Vagina (tissue), 2 donors: Measurements from ENCODE around the gene WWOX. TPM values are rescaled to one million over a fixed set of nuclear protein-coding genes. Genes with fewer than 3 reads are reported as not detected.

Source experiments
- DNase-seq, 2 donors: peaks; one replicate each; pipeline ENCODE4 v3.0.0-alpha.2; 2017; ENCODE audit errors: extremely low spot score in 2 of 2
- H3K27ac ChIP-seq: fragments of 200-600 bp; sonication (generic); one replicate; pipeline ENCODE4 v1.5.1; 2019
- H3K27me3 ChIP-seq: fragments of 200-600 bp; sonication (generic); one replicate; pipeline ENCODE4 v1.5.1; 2019
- H3K36me3 ChIP-seq, 2 donors: fragments of 200-600 bp; sonication (generic); one replicate each; pipeline ENCODE4 v1.5.1; 2017 to 2019
- H3K4me1 ChIP-seq: fragments of 200-600 bp; sonication (generic); one replicate; pipeline ENCODE4 v1.5.1; 2019
- H3K4me3 ChIP-seq, 2 donors: fragments of 200-600 bp; sonication (generic); 1 replicate in 1 of 2; 2 replicates in 1 of 2; pipeline ENCODE4 v1.5.1; 2016 to 2019
- H3K9me3 ChIP-seq: fragments of 200-600 bp; sonication (generic); one replicate; pipeline ENCODE4 v1.5.1; 2019
- CTCF ChIP-seq, 3 experiments: fragments of 450-650 bp in 2 of 3; fragments of 200-600 bp in 1 of 3; sonication (generic) in 1 of 3; IDR thresholded peaks; one replicate each; pipeline ENCODE4 v1.5.1; 2017 to 2019; ENCODE audit warnings: antibody characterized with exemption in 3 of 3, mild to moderate bottlenecking in 2 of 3, moderate library complexity in 2 of 3
- POLR2A ChIP-seq, 2 donors: fragments of 450-650 bp; IDR thresholded peaks; one replicate each; pipeline ENCODE4 v1.6.1; 2017; ENCODE audit warnings: antibody characterized with exemption in 2 of 2, mild to moderate bottlenecking in 2 of 2, moderate library complexity in 2 of 2
- POLR2AphosphoS5 ChIP-seq, 2 donors: sonication (generic); formaldehyde crosslinking; IDR thresholded peaks; one replicate each; pipeline ENCODE4 v1.9.0; 2017; ENCODE audit warnings: antibody characterized with exemption in 2 of 2, mild to moderate bottlenecking in 2 of 2, low read depth in 1 of 2; ENCODE audit not compliant: insufficient read depth in 1 of 2
- intact Hi-C: fragments of 100-400 bp; cut with DNase I; formaldehyde crosslinking; loops from one replicate; pipeline ENCODE4 v1.15.1; 2023
- total RNA-seq: library from RNA; depleted of rRNA; stranded (reverse); fragments of >200 nt; gene quantifications from one replicate; pipeline ENCODE4 v1.2.3, GENCODE V29; 2016

Gene WWOX
- total RNA-seq, 1 donor from 2014 or later = 33.1 TPM

GRCh38 chr16:79137426-79137939, 1038.0 kb downstream of the WWOX start:
- TF ChIP-seq POLR2AphosphoS5 (IDR thresholded peaks at IDR 0.05; ENCODE audit: insufficient read depth in 1 of 2, low read depth in 1 of 2) (no peak), POLR2A (IDR thresholded peaks at IDR 0.05) (no peak), CTCF (IDR thresholded peaks at IDR 0.05) (no peak)
- Histone ChIP-seq H3K4me1 (no peaks in the 10 kb centered on the region), H3K9me3 (no peaks in the 10 kb centered on the region), H3K4me3 (no peak overlapping the region), H3K27me3 (no peaks in the 10 kb centered on the region), H3K27ac (no peak overlapping the region), H3K36me3 (no peaks in the 10 kb centered on the region)
- DNase-seq = no peak
- intact Hi-C loops = no loop called here

- Histone ChIP-seq H3K4me1 (no peaks in the 10 kb centered on the region), H3K4me3 (no peak overlapping the region), H3K9me3 (no peaks in the 10 kb centered on the region), H3K36me3 (no peaks in the 10 kb centered on the region), H3K27ac (no peak overlapping the region), H3K27me3 (no peaks in the 10 kb centered on the region)
- DNase-seq = no peak
- no peak for TF ChIP-seq POLR2AphosphoS5 (IDR thresholded peaks at IDR 0.05; ENCODE audit: insufficient read depth in 1 of 2, low read depth in 1 of 2)
- no peak for TF ChIP-seq CTCF (IDR thresholded peaks at IDR 0.05)
- no peak for TF ChIP-seq POLR2A (IDR thresholded peaks at IDR 0.05)
- intact Hi-C loops = no loop called here
These were observed 1040.3 kb downstream of the WWOX start for GRCh38 chr16:79139799-79140198.

- Histone ChIP-seq H3K36me3 (no peaks in the 10 kb centered on the region), H3K27me3 (no peaks in the 10 kb centered on the region), H3K9me3 (no peaks in the 10 kb centered on the region), H3K4me3 (no peak overlapping the region), H3K27ac (no peak overlapping the region), H3K4me1 (no peaks in the 10 kb centered on the region)
- TF ChIP-seq POLR2AphosphoS5 (IDR thresholded peaks at IDR 0.05; ENCODE audit: insufficient read depth in 1 of 2, low read depth in 1 of 2) = no peak
- TF ChIP-seq POLR2A (IDR thresholded peaks at IDR 0.05) = no peak
- TF ChIP-seq CTCF (IDR thresholded peaks at IDR 0.05) = no peak
- no peak for DNase-seq
- intact Hi-C loops = no loop called here
These were observed 1043.6 kb downstream of the WWOX start for GRCh38 chr16:79143026-79143425.

- no peak for TF ChIP-seq POLR2AphosphoS5 (IDR thresholded peaks at IDR 0.05; ENCODE audit: insufficient read depth in 1 of 2, low read depth in 1 of 2)
- TF ChIP-seq POLR2A (IDR thresholded peaks at IDR 0.05) = no peak
- no peak for TF ChIP-seq CTCF (IDR thresholded peaks at IDR 0.05)
- no peaks in the 10 kb centered on the region for H3K4me1 ChIP-seq
- H3K27me3 ChIP-seq = no peaks in the 10 kb centered on the region
- DNase-seq = no peak
- H3K4me3 ChIP-seq = no peak overlapping the region
- no peak overlapping the region for H3K27ac ChIP-seq
- H3K9me3 ChIP-seq = no peaks in the 10 kb centered on the region
- intact Hi-C loops = no loop called here
- no peaks in the 10 kb centered on the region for H3K36me3 ChIP-seq
These were observed 1050.7 kb downstream of the WWOX start for GRCh38 chr16:79150151-79150550.

- no peak for DNase-seq
- H3K27me3 ChIP-seq = no peaks in the 10 kb centered on the region
- TF ChIP-seq POLR2A (IDR thresholded peaks at IDR 0.05) (no peak), CTCF (IDR thresholded peaks at IDR 0.05) (no peak), POLR2AphosphoS5 (IDR thresholded peaks at IDR 0.05; ENCODE audit: insufficient read depth in 1 of 2, low read depth in 1 of 2) (no peak)
- H3K36me3 ChIP-seq = no peaks in the 10 kb centered on the region
- intact Hi-C loops = no loop called here
- H3K4me1 ChIP-seq = no peaks in the 10 kb centered on the region
- H3K4me3 ChIP-seq = no peak overlapping the region
- no peak overlapping the region for H3K27ac ChIP-seq
- H3K9me3 ChIP-seq = no peaks in the 10 kb centered on the region
These were observed 1051.3 kb downstream of the WWOX start for GRCh38 chr16:79150632-79151310.
